OCI-LY3 (cell line): Measurements from ENCODE around the gene HOMEZ.

ENCODE experiments used
- H2AFZ ChIP-seq: fragments of 200-600, 300-600 bp; shearing (Covaris generic); 2 replicates; pipeline ENCODE4 v1.6.0; 2014; ENCODE audit warnings: antibody characterized with exemption, low read depth, low read length
- H3K27ac ChIP-seq: fragments of 200-600, 300-600 bp; sonication (generic); 2 replicates; pipeline ENCODE4 v1.5.1; 2014; ENCODE audit warnings: mild to moderate bottlenecking, low read length, moderate library complexity, mixed read lengths
- H3K27me3 ChIP-seq: fragments of 200-600, 300-600 bp; sonication (generic); 2 replicates; pipeline ENCODE4 v1.6.1; 2014; ENCODE audit warnings: low read depth, low read length, mixed read lengths
- H3K36me3 ChIP-seq: fragments of 200-600, 300-600 bp; sonication (generic); replicated peaks from 2 replicates; pipeline ENCODE3; 2014; ENCODE audit warnings: low read depth, low read length, mixed read lengths
- H3K4me1 ChIP-seq: fragments of 300-600, 200-600 bp; sonication (generic); 2 replicates; pipeline ENCODE4 v1.6.1; 2014; ENCODE audit warnings: low read length, mixed read lengths
- H3K4me2 ChIP-seq: fragments of 200-600, 300-600 bp; sonication (generic); 2 replicates; pipeline ENCODE4 v1.6.1; 2014; ENCODE audit warnings: low read length, mixed read lengths
- H3K4me3 ChIP-seq: fragments of 300-600, 200-600 bp; sonication (generic); 2 replicates; pipeline ENCODE4 v1.5.1; 2014; ENCODE audit warnings: antibody characterized with exemption, mild to moderate bottlenecking, low read length, moderate library complexity
- H3K79me2 ChIP-seq: fragments of 300-600, 200-600 bp; shearing (Covaris generic); 2 replicates; pipeline ENCODE4 v1.6.1; 2014; ENCODE audit warnings: mild to moderate bottlenecking, low read length, mixed read lengths
- H3K9ac ChIP-seq: fragments of 300-600, 200-600 bp; shearing (Covaris generic); 2 replicates; pipeline ENCODE4 v1.6.0; 2014; ENCODE audit warnings: mild to moderate bottlenecking, low read length, moderate library complexity
- H3K9me3 ChIP-seq: fragments of 200-600, 300-600 bp; shearing (Covaris generic); 2 replicates; pipeline ENCODE4 v1.6.1; 2014; ENCODE audit warnings: low read length, mixed read lengths; ENCODE audit not compliant: insufficient read depth
- H4K20me1 ChIP-seq: fragments of 200-600, 300-600 bp; sonication (generic); 2 replicates; pipeline ENCODE4 v1.6.1; 2016; ENCODE audit warnings: low read length, mixed read lengths; ENCODE audit not compliant: insufficient read depth
- EZH2phosphoT487 ChIP-seq: fragments of 200-600 bp; shearing (Covaris generic); IDR thresholded peaks from 2 replicates; pipeline ENCODE4 v1.6.1; 2018; ENCODE audit warnings: antibody characterized with exemption, mixed run types, low read depth
- TF ChIP-seq, protein P1 (sequence below): fragments of 200-600, 300-600 bp; sonication (generic); IDR thresholded peaks from 2 replicates; pipeline ENCODE4 v1.5.1; 2014; ENCODE audit warnings: antibody characterized with exemption, low read length, low read depth

HOMEZ gene

DNA sequence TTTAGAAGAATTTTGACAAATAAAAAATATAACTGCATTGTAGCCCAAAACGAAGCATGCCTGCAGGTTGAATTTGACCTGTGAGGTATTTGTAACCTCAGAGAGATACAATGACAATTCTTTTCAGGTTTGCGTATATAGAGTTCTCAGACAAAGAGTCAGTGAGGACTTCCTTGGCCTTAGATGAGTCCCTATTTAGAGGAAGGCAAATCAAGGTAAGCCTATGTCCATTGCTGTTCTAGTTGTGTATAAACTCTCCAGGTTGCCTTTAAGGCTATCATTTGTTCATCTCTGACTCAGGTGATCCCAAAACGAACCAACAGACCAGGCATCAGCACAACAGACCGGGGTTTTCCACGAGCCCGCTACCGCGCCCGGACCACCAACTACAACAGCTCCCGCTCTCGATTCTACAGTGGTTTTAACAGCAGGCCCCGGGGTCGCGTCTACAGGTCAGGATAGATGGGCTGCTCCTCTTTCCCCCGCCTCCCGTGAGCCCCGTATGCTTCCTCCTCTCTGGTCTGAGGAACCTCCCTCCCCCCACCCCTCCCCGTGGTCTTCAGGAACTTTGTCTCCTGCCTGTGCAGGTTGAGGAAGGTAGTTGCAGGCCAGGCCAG, 38.0 kb upstream of the HOMEZ start:
- Histone ChIP-seq H4K20me1 (peaks cover 9% of the 10 kb centered on the region; the same call in 1 of the 2 replicates), H3K27me3 (no peaks in the 10 kb centered on the region), H3K9me3 (no peaks in the 10 kb centered on the region), H3K4me2 (no peak overlapping the region), H3K79me2 (peaks cover 35% of the 10 kb centered on the region), H3K9ac (no peak overlapping the region), H2AFZ (no peak overlapping the region), H3K27ac (no peak overlapping the region), H3K36me3 (peaks cover 28% of the 10 kb centered on the region), H3K4me3 (no peak overlapping the region), H3K4me1 (peaks cover 19% of the 10 kb centered on the region)
- TF ChIP-seq EZH2phosphoT487 = no peak
- TF ChIP-seq, protein P1, sequence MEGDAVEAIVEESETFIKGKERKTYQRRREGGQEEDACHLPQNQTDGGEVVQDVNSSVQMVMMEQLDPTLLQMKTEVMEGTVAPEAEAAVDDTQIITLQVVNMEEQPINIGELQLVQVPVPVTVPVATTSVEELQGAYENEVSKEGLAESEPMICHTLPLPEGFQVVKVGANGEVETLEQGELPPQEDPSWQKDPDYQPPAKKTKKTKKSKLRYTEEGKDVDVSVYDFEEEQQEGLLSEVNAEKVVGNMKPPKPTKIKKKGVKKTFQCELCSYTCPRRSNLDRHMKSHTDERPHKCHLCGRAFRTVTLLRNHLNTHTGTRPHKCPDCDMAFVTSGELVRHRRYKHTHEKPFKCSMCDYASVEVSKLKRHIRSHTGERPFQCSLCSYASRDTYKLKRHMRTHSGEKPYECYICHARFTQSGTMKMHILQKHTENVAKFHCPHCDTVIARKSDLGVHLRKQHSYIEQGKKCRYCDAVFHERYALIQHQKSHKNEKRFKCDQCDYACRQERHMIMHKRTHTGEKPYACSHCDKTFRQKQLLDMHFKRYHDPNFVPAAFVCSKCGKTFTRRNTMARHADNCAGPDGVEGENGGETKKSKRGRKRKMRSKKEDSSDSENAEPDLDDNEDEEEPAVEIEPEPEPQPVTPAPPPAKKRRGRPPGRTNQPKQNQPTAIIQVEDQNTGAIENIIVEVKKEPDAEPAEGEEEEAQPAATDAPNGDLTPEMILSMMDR = no peak

DNA sequence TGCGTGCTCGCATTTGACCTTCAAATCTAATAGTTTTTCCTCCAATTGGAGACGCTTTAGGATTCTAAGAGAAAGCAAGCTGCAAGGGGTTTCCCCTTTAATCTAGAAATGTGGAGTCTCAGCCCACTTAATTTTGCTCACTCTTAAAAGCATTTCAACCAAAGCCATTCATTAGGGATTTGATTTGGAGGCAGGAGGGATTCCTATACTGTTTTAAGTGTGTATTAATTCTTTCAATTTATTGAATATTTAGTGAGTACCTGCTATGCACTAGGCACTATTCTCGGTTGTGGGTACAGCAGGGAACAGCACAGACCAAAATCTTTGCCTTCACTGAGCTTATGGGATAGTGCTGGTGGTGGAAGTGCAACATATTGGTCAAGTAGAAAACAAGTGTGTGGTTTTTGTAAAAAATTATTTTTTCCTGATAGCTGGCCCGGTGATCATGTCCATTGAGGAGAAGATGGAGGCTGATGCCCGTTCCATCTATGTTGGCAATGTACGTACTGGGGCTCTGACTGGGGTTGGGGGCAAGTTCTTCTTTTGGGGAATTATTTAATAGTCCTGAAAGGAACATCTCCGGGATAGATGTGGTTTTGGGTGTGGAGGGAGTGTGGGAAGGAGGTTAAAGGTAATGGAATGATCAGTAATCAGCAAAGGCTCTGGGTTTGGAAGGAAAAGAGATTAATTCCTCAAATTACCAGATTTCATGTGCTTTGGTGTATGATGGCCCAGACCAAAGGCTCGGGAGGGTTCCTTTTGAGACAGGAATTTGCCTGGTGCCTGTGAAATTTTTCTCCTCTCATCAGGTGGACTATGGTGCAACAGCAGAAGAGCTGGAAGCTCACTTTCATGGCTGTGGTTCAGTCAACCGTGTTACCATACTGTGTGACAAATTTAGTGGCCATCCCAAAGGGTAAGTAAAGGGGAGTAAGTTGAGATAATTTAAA, 36.9 kb upstream of the HOMEZ start:
- Histone ChIP-seq H3K9me3 (no peaks in the 10 kb centered on the region), H2AFZ (no peak overlapping the region), H4K20me1 (peaks cover 9% of the 10 kb centered on the region; the same call in 1 of the 2 replicates), H3K27ac (peak overlapping the region; percentile 60), H3K9ac (peak overlapping the region; percentile 97), H3K4me3 (peak overlapping the region; percentile 98), H3K79me2 (peaks cover 35% of the 10 kb centered on the region), H3K36me3 (peaks cover 28% of the 10 kb centered on the region), H3K27me3 (no peaks in the 10 kb centered on the region), H3K4me1 (peaks cover 19% of the 10 kb centered on the region), H3K4me2 (peak overlapping the region; percentile 79)
- TF ChIP-seq EZH2phosphoT487 = no peak
- TF ChIP-seq, protein P1 = no peak

DNA sequence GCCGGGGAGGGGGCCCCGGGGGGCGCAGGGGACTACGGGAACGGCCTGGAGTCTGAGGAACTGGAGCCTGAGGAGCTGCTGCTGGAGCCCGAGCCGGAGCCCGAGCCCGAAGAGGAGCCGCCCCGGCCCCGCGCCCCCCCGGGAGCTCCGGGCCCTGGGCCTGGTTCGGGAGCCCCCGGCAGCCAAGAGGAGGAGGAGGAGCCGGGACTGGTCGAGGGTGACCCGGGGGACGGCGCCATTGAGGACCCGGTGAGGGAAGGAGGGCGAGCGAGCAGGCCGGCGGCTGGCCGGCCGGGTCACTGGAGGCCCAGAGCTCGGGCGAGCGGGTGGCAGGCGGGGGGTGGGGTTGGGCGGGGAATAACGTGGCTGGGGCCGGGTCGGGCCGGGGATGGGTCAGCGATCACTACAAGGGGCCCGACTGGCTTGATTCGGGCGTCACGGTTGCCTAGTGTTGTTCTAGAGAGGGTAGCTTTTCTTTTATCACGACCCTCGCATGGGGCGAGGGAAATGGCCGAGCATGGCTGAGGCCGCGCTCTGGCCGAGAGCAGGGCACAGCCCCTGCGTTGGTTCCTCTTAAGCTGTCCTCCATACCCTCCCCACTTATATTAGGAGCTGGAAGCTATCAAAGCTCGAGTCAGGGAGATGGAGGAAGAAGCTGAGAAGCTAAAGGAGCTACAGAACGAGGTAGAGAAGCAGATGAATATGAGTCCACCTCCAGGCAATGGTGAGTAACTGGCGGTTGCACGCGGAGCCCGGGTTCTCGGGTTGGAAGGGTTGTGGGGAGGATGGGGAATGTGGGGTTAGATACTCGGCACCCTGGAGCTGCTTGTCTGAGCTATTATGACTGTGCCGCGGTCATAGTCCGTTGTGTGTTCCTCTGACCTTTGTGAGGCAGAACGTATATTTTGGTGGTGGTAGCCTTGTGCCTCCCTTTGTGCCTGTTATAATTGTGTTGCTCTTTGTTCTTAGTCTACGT, 35.9 kb upstream of the HOMEZ start:
- peaks cover 35% of the 10 kb centered on the region for H3K79me2 ChIP-seq
- peak overlapping the region; percentile 97 for H3K9ac ChIP-seq
- no peak for TF ChIP-seq EZH2phosphoT487
- TF ChIP-seq, protein P1 = no peak
- H3K36me3 ChIP-seq = peaks cover 28% of the 10 kb centered on the region
- peak overlapping the region; percentile 98 for H3K4me3 ChIP-seq
- H3K4me1 ChIP-seq = peaks cover 19% of the 10 kb centered on the region
- no peaks in the 10 kb centered on the region for H3K27me3 ChIP-seq
- H3K4me2 ChIP-seq = peak overlapping the region; percentile 79
- peak overlapping the region; percentile 60 for H3K27ac ChIP-seq
- H3K9me3 ChIP-seq = no peaks in the 10 kb centered on the region
- H4K20me1 ChIP-seq = peaks cover 9% of the 10 kb centered on the region; the same call in 1 of the 2 replicates
- no peak overlapping the region for H2AFZ ChIP-seq
